BJ (cell line): ENCODE data around the gene PRSS23. TPM values are rescaled to one million over a fixed set of nuclear protein-coding genes. Genes with fewer than 3 reads are reported as not detected.

Experiments
- CTCF ChIA-PET: fragments of 350-600 bp; formaldehyde crosslinking; extraction: SDS; loops from one replicate; lab custom pipeline; 2021; ENCODE audit warnings: antibody characterized with exemption, inconsistent platforms; lab: Yijun Ruan, JAX
- POLR2A ChIA-PET: fragments of 300-600 bp; sonication (Branson Sonifier 250); formaldehyde crosslinking; extraction: SDS; loops from one replicate; lab custom pipeline; 2021; ENCODE audit warnings: antibody characterized with exemption; lab: Charles Lee
- DNase-seq: peaks from one replicate; pipeline ENCODE4 v3.0.0-alpha.2; 2011; ENCODE audit warnings: low read depth
- H3K27me3 ChIP-seq: 2 replicates; pipeline ENCODE4 v1.6.0; 2011; ENCODE audit warnings: low read length; ENCODE audit not compliant: control insufficient read depth, insufficient read depth
- H3K36me3 ChIP-seq: 2 replicates; pipeline ENCODE4 v1.5.1; 2011; ENCODE audit warnings: low read length; ENCODE audit not compliant: control insufficient read depth, insufficient read depth
- H3K4me3 ChIP-seq: 2 replicates; pipeline ENCODE4 v1.5.1; 2011; ENCODE audit warnings: low read depth, mild to moderate bottlenecking, control low read depth, low read length
- CTCF ChIP-seq: IDR thresholded peaks from 2 replicates; pipeline ENCODE4 v1.5.1; 2011; ENCODE audit warnings: low read depth, mild to moderate bottlenecking, control low read depth, inconsistent platforms, low read length, moderate library complexity; ENCODE audit not compliant: insufficient read depth
- polyA plus RNA-seq: library from polyadenylated mRNA; depleted of rRNA; stranded (reverse); fragments of >200 nt; gene quantifications from 2 replicates; pipeline ENCODE4 v1.2.3, GENCODE V29; 2011

The PRSS23 gene
- polyA plus RNA-seq, 1 experiment: 343 TPM

GRCh38 chr11:86800960-86801272 is 574 bp downstream of the PRSS23 start:
- CTCF ChIA-PET: interaction anchor here (0.8 to 4.0 kb wide), 10 partner anchors 9 to 341 kb away, joined by 3 to 23 read pairs (median 3); no protein-coding TSS in a partner anchor
- H3K4me3 ChIP-seq: peak overlapping the region; percentile 61

DNA sequence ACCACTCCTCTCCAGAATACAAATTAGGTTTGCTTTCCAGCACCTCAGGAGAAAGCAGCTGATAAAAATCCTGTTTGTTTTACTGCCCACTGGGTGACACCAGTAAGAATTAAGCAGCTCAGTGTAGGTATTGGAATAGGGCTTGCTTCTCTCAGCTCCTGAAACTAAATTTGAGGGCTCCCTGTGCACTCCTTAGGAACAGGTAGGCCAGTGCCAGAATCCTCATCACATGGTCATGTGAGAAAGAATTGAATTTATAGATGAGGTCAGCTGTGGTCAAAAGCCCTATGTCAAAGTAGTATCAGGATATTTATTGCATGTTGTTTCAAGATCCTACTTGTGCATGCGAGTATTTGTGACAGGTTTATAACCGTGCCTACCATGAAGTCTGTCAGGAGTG is 1.0 kb downstream of the PRSS23 start:
- no peaks in the 10 kb centered on the region; the same call in 1 of the 2 replicates for H3K36me3 ChIP-seq
- CTCF ChIA-PET: interaction anchor here (0.8 to 4.0 kb wide), 13 partner anchors 9 to 341 kb away, joined by 3 to 23 read pairs (median 4); no protein-coding TSS in a partner anchor
- peak overlapping the region; percentile 61 for H3K4me3 ChIP-seq
- DNase-seq: no peak
- no peaks in the 10 kb centered on the region for H3K27me3 ChIP-seq
- POLR2A ChIA-PET: no interaction called here
- TF ChIP-seq CTCF: no peak

More at GRCh38 chr11:86800960-86801272, 574 bp downstream of the PRSS23 start:
- no peaks in the 10 kb centered on the region for H3K27me3 ChIP-seq
- no peaks in the 10 kb centered on the region for H3K36me3 ChIP-seq
- DNase-seq: no peak
- POLR2A ChIA-PET: interaction anchor here (1.0 kb wide), 1 partner anchor 54 kb away, joined by 3 read pairs; no protein-coding TSS in a partner anchor
- no peak for TF ChIP-seq CTCF

DNA sequence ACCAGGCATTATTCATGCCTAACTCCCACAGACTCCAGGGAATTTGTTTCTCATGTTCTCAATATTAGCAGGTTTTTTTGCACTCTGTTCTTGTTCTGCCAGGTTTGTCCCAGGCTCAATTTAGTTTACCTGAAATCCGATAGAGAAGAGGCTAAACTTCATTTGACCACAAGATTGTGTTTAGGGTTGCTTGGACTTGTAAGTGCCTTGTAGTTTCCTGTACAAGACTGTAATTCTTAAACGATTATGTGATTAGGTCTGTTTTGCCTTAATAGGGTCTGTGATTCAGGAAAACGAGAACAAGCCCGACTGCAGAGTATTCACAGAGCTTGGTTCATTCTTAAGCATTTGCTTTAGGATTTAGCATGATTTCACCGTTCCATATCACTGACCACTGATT is 1.8 kb downstream of the PRSS23 start:
- Histone ChIP-seq H3K36me3 (peaks cover 2% of the 10 kb centered on the region; the same call in 1 of the 2 replicates), H3K27me3 (no peaks in the 10 kb centered on the region), H3K4me3 (peak overlapping the region; percentile 61)
- CTCF ChIA-PET: interaction anchor here (1.0 to 4.0 kb wide), 9 partner anchors 8 to 342 kb away, joined by 3 to 23 read pairs (median 5); no protein-coding TSS in a partner anchor
- POLR2A ChIA-PET: no interaction called here
- TF ChIP-seq CTCF: no peak
- no peak for DNase-seq

- CTCF ChIA-PET: interaction anchor here (0.8 to 4.0 kb wide), 9 partner anchors 8 to 257 kb away, joined by 3 to 23 read pairs (median 4); no protein-coding TSS in a partner anchor
Measured at GRCh38 chr11:86802601-86803051, 2.3 kb downstream of the PRSS23 start.

More at GRCh38 chr11:86802601-86803051, 2.3 kb downstream of the PRSS23 start:
- Histone ChIP-seq H3K36me3 (peaks cover 4% of the 10 kb centered on the region; the same call in 1 of the 2 replicates), H3K27me3 (no peaks in the 10 kb centered on the region), H3K4me3 (peak overlapping the region; percentile 61)
- POLR2A ChIA-PET: interaction anchor here (0.6 kb wide), 1 partner anchor 35 kb away, joined by 3 read pairs; no protein-coding TSS in a partner anchor
- peak; percentile 62 for TF ChIP-seq CTCF
- no peak for DNase-seq
